Measurements from ENCODE around the gene RBCK1. TPM values are rescaled to one million over a fixed set of nuclear protein-coding genes. Genes with fewer than 3 reads are reported as not detected.
"Not testable (repeated sequence)": the region's sequence is repeated elsewhere in the genome, so short reads cannot be mapped to it uniquely, and the experiment has no call there.

Gene RBCK1
- total RNA-seq, 1 experiment from 2014 or later, result 208 TPM

DNA sequence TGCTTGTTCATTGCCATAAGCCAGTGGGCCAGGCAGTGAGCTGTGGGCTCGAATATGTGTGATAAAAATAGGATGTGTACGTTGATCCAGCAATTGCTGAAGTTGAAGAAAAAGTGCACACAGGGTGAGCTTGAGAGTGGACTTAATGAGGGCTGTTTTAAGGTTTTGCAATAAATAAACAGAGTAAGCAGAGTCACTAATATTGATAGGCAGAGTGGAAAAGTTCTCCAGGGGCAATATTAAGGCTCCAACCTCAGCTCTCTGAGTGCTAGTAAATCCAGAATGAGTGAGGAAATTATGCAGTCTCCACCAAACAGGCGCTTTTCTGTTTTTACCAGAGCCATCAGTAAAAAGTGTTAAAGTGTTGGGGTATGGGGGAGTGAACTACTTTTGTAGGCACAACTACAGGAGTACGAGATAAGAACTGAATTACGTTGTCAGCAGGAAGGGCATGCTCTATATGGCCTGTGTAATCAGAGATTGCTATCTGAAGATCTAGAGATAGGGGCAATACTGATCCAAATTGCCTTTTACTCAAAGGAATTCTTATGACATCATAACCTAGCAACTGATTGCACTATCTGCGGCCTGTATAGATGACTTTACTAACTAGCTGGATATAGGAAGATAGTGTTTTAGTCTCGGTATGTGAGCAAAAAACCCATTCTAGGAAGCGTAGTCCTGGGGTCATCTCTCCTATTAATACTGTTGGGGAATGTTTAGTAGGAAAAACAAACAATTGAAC, 61.8 kb downstream of the RBCK1 start:
- DNase-seq (ENCODE audit: low spot score), result no peak

DNA sequence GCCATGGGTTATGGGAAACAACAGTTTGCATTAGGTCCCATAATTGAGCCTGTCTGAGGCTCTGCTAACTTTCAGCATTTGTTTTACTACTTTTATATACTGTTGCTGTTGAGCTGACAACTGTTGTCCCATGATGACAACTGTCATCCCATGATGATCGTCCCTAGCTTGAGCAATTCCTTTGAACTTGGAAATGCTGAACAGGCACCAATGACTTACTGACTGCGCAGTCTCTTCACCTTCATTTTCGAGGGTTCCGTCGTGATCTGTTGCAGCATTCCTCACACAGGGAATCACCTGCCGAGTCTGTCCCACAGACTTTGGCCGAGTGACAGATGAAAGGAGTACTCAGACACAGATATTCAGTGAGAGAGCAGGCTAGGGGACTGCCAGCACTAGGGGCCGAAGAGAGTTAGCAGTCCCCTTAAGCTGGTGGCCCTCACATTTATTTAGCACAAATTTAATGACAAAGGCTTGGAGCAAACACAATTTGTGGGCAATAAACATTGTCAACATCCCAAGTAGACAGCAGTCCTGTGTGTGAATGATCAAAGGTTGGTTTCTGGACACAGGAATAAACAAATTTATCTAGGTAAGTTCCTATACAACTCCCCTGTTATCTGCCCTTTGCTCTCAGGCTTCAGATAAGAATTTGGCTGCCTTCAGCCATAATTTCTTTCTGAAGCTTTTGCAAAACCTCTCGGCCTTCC, 64.2 kb downstream of the RBCK1 start:
- no peak for DNase-seq (ENCODE audit: low spot score)

DNA sequence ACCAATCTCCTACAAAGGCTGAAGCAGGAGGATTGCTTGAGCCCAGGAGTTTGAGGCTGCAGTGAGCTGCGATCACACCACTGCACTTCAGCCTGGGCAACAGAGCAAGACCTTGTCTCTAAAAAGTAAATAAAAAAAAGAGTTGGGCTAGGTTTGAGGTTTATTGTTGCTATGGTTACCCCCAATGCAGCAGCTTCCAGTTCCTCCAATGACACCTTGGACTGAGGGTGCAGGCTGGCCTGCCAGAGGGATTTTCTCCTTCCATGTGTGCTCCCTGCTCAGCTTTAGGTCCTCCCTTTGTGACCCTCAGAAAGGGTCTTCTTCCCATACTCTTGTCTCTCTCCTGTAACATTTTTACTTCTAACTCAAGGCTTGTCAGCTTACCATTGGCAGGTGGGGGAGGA, 64.8 kb downstream of the RBCK1 start:
- DNase-seq (ENCODE audit: low spot score), result no peak

DNA sequence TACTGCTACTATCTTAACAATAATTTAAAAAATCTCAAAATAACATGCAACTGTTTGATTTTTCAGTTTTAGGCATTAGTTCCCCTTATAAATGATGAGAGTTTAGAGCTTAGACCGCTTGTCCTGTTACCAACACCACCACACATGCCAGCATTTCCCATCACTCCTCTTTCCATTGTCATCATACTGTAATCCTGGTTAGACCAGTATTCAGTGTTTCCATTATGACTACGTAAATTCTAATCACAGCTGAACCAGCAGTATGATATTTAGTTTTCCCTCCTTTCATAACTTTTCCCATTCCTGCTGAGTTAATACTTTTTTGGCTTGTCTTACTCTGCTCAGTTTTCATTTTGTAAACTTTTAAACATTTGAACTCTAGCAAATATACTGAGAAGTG, 66.5 kb downstream of the RBCK1 start:
- DNase-seq (ENCODE audit: low spot score), result no peak

DNA sequence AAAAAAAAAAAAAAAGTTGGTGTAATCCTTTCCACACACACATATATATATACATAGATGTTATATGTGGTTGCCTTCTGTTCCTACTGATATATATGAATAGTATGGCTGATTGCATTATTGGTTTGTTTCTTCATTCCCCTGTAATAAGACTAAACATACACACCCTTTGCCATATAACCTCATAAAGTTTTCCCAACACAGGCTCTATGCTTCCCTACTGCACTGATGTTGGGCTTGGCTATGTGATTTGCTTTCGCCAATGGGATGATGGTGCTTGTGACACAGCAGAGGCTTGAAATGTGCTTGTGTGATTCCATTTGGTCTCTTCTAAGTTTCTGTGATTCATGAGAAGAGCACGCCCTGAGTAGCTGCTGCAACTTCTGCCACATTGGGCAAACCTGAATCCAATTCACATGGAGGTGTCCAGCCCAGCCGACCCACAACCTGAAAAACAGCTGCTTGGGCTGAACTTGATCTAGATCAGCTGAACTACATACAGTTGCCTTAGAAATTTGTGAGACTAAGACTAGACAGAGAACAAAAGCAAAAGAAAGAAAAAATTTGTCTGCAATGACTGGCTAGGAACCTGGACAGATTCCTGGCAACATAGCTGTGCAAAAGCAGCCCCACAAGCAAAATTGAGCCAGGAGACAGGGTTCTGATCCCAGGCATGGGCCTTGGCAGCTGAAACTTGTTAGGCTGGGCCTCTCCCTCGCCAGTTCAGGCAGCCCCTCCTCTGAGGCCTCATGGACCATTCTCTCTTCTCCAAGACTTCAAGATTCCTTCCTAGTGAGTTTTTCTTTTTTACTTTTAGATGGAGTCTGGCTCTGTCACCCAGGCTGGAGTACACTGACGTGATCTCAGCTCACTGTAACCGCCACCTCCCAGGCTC, 67.6 kb downstream of the RBCK1 start:
- no peak for DNase-seq (ENCODE audit: low spot score)

DNA sequence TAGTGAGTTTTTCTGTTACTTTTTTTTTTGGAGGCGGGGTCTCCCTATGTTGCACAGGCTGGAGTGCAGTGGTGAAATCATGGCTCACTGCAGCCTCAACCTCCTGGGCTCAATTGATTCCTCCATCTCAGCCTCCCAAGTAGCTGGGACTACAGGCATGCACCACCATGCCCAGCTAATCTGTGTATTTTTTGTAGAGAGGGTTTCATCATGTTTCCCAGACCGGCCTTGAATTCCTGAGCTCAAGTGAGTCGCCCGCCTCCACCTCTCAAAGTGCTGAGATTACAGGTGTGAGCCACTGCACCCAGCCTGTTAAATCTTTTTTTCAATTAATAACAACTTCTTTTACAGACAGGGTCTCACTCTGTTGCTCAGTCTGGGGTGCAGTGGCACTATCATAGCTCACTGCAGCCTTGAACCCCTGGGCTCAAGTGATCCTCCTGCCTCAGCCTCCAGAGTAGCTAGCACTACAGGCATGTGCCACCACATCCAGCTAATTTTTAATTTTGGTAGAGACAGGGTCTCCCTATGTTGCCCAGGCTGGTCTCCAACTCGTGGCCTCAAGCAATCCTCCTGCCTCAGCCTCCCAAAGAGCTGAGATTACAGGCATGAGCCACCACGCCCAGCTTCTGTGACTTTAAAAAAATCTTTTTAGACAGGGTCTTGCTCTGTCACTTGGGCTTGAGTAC, 68.6 kb downstream of the RBCK1 start:
- not testable (repeated sequence) for DNase-seq (ENCODE audit: low spot score)

DNA sequence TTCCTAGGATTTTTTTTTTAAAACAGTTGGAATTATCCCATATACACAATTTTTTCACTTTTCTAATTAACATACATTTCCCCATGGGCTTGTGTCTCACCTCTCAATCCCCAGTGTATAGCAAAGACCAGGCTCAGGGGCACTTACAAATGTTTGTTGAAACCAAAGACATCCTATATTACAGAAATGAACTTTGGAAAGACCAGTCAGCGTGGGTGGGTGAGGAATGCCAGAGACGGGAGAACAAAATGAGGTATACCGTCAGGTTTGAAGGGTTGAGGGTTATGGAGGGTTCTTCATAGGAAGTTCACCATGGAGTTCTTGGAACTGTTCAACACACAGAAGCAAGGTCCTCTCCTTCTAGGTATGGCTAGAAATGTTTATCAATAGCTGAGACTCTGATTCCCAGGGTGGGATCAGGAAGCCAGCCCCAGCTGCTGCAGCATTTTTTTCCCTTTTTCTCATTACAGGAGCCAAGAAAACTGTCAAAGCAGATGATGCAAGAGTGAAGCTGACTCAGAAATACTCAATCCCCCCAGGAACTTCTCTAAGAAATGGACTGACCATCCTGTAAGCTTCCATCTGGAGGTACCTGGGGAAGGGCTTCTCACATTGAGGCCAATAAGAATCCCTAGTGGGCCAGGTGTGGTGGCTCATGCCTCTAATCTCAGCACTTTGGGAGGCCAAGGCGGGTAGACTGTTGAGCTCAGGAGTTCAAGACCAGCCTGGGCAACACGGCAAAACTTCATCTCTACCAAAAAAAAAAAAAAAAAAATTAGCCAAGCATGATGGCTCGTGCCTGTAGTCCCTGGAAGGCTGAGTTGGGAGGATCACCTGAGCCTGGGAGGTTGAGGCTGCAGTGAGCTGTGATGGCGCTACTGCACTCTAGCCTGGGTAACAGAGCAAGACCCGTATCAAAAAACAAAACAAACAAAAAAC, 70.2 kb downstream of the RBCK1 start:
- DNase-seq (ENCODE audit: low spot score), result no peak

DNA sequence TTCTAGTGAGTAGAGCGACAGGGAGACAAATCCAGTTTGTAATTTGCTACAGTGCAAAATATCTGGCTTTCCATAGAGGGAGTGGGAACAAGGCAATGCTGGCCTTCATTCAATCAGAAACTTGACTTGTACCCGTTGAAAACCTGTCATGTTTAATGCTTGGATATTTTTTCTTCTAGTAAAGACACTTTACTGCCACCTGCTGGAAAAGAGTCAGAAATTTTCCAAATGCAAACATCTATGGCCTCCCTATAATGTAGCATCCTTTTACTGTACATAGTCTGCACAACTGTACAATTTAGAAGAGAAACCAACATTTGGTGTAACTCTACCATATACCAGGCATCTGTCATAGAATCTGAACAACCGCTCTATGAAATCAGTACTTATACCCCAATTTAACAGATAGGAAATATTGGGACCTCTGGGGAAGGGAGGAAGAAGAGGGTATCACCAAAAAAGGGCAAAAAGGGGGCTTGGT, 70.9 kb downstream of the RBCK1 start:
- DNase-seq (ENCODE audit: low spot score), result peak; percentile 82

DNA sequence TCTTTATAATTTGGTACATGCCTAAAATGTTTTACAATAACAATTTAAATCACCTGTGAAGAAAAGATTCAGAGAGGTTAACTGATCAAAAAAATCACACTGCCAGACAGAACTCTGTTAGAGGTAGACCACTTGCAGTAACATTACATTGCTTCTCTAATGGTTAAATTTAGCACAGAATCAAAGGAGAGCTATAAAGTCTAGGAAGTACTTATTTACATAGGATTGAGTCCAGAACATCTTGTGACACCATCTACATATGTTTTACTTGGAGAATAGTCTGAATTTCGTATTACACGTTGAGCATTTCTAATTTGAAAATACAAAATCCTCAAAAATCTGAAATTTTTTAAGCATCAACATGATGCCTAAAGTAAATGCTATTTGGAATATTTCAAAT, 71.4 kb downstream of the RBCK1 start:
- no peak for DNase-seq (ENCODE audit: low spot score)

DNA sequence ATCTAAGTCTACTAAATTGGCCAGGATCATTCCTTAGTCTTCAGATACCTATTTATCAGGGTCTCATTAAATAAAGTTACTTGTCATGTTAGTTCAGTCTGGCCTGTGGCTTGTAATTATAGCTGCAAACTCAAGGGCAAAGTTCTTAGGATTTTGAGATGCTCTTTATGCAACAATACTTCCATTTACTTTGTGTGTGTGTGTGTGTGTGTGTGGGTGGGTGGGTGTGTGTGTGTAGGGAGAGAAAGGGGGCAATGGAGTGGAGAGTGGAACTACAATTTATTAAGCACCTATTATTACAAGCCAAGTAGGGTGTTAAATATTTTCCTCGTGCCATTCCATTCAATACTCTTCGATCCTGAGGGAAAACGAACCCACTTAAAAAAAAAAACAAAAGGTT, 71.9 kb downstream of the RBCK1 start:
- DNase-seq (ENCODE audit: low spot score), result no peak

DNA sequence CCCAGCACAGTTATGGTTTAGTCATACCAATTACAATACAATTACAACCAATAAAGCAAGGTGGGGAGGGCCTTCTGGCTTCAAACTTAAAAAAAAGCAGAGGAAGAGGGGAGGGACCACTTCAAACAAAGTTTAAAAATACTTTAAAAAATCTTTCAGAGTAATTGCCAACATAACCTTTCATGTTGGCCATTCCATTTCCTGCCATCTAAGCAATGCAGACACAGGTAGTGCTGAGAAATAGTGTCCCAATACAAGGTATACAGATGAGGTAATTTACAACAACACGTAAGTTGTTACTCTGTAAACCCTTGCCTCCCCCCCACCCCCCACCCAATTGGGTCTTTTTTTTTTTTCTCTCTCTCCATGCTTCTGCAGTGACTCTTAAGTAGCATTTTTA, 73.1 kb downstream of the RBCK1 start:
- DNase-seq (ENCODE audit: low spot score), result no peak

Small RNA genes within 50 kb of the gene (small RNA-seq; reads per million reads assigned to genes)
- not detected for gene RF00019

Other genes starting within 250 kb of the RBCK1 start
- not detected in 2 replicates for gene DEFB128, start 218.6 kb upstream of the RBCK1 start, total RNA-seq (2014; rRNA removed; shearing (Covaris generic))
- gene DEFB129, start 181.0 kb upstream of the RBCK1 start, total RNA-seq (2014; rRNA removed; shearing (Covaris generic)), result not detected in 2 replicates
- gene DEFB132, start 150.6 kb upstream of the RBCK1 start, total RNA-seq (2014; rRNA removed; shearing (Covaris generic)), result not detected in 2 replicates
- gene C20orf96, start 117.5 kb upstream of the RBCK1 start, total RNA-seq (2014; rRNA removed; shearing (Covaris generic)), result 0.08 and 1.5 TPM in 2 replicates
- 15.5 and 16.8 TPM in 2 replicates for gene ZCCHC3, start 110.7 kb upstream of the RBCK1 start, total RNA-seq (2014; rRNA removed; shearing (Covaris generic))
- 2.7 and 3.9 TPM in 2 replicates for gene SOX12, start 82.7 kb upstream of the RBCK1 start, total RNA-seq (2014; rRNA removed; shearing (Covaris generic))
- gene NRSN2, start 61.2 kb upstream of the RBCK1 start, total RNA-seq (2014; rRNA removed; shearing (Covaris generic)), result 12.0 and 15.5 TPM in 2 replicates
- 137 TPM in 2 replicates for gene TRIB3, start 27.5 kb upstream of the RBCK1 start, total RNA-seq (2014; rRNA removed; shearing (Covaris generic))
- gene TBC1D20, start 54.2 kb downstream of the RBCK1 start, total RNA-seq (2014; rRNA removed; shearing (Covaris generic)), result 16.7 and 19.5 TPM in 2 replicates
- gene CSNK2A1, start 135.5 kb downstream of the RBCK1 start, total RNA-seq (2014; rRNA removed; shearing (Covaris generic)), result 81.7 and 89.6 TPM in 2 replicates
- gene TCF15, start 202.0 kb downstream of the RBCK1 start, total RNA-seq (2014; rRNA removed; shearing (Covaris generic)), result not detected in 2 replicates
- 56.4 and 65.1 TPM in 2 replicates for gene SRXN1, start 244.9 kb downstream of the RBCK1 start, total RNA-seq (2014; rRNA removed; shearing (Covaris generic))

Measured in HT-29 (cell line).